NCI-H526 (cell line): ENCODE measurements around the gene PPP1R13B.
"Not testable (repeated sequence)": the region's sequence is repeated elsewhere in the genome, so short reads cannot be mapped to it uniquely, and the experiment has no call there.

Experiments
- DNase-seq, 2 experiments: peaks; one replicate each; lab custom pipeline; 2025; lab: John Stamatoyannopoulos, UW

PPP1R13B gene

GRCh38 chr14:103699261-103699661, 148.1 kb downstream of the PPP1R13B start:
- DNase-seq = no peak

GRCh38 chr14:103698380-103699260, 148.8 kb downstream of the PPP1R13B start:
- DNase-seq = peak; percentile 47 to 71

- no peak for DNase-seq
Observed at GRCh38 chr14:103697603-103698379, 149.6 kb downstream of the PPP1R13B start.

DNA sequence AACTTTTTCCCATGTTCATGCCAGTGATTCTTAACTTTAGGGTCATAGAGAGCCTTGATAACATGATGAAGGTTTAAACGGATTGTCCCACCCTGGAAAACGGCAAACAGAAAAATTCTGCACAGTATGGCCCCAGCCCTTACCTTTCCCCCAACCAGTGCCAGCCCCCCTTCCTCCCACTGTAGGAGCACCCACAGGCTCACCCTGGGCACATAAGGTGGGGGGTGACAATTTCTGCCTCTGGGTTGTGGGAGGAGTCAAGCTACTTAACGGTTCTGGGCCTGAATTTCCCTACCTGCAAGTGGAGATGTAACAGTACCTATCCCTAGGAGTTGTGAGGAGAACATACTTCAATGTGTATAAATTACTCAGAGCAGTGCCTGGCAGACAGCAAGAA, 150.2 kb downstream of the PPP1R13B start:
- DNase-seq = no peak

- no peak for DNase-seq
Observed at GRCh38 chr14:103696466-103697071, 150.8 kb downstream of the PPP1R13B start.

GRCh38 chr14:103696070-103696402, 151.3 kb downstream of the PPP1R13B start:
- DNase-seq = no peak

DNA sequence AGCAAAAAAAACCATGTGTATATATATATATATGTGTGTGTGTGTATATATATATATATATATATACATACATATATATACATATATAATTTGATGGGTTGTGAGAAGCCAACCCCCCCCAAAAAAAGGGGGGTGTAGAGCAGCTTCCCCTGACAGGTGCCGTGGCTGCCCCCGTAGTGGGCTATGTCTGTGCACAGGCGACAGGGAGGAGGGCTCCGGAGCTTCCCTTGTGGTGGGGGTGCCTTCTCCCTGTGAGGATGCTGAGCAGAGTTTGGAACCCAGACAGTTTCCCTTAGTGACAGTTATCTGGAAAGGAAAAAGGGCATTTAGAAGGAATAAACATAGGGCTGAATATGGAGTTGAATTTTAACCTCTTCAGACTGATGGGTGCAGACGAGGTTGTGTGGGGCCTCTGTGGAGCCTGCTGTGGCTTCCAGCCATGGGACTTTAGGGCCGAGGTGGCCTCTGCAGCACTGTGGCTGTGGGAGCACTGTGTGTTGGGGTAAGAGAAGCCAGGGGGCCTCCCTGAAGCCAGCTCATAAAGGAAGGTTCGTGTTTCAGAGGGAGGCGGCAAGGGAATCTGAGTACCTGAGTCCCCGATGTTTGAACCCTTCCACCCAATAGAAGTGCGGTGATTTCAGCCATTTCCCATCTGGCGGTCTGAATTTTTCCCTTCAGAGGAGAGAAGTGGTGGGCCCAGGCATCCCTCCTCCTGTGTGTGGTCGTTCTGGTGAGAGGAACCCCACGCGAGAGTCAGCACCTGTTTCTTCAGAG, 151.9 kb downstream of the PPP1R13B start:
- no peak for DNase-seq

DNA sequence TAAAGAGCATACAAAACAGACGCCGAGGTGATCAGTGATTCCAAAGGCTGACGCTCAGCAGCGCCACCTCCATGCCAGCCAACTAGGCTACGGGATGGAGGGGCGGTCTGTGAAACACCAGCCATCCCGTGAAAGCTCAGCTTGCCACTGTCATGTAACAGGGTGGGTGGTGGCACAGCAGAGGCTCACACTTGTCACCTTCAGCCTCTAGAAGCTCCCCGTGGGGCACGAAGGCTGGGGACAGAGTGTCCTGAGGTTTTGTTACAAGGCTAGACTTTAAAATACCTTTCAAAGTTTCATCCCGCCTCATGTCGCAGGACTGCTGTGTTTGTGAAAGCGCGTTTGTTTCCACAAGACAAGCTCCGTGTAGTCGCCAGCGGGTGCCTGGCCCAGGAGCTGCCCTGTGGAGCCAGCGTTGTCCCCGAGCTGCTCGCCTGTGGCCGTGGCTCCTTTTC, 152.8 kb downstream of the PPP1R13B start:
- no peak for DNase-seq

- DNase-seq = no peak
Observed at GRCh38 chr14:103693515-103693914, 153.9 kb downstream of the PPP1R13B start.

DNA sequence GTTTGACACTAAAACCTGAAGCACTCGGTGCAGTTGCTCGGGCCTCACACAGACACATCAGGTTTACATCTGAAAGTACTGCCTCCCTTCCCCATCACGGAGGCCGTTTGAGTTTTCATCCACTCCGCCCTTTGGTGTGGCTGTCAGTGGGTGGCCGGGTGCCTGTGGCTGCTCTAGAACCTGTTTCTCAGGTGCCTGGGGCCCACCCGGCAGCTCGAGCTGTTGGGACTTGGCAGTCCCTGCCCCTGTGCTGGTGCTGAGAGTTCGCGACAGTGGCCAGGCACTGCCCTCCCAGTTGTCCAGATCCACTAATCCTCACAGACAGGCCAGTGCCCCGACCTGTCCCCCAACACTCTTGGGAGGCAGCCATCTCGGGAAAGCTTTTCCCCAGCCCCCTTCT, 154.5 kb downstream of the PPP1R13B start:
- DNase-seq = no peak

DNA sequence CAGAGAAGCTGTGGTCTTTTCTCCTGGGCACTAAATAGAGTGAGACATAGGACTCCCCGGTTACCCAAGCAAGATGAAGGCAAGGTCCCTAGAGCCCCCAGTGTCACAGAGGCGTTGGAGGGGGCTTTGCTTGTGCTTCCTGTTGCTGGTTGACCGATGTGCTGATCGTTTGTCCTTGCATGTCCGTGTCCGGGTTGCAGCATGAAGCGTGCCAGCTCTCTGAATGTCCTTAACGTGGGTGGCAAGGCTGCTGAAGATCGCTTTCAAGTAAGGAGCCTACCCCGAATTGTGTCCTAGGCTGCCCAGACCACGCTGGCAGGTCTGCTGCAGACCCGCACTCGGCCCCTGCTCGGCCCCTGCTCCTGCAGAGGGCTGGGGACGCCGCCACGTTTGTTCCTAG, 155.2 kb downstream of the PPP1R13B start:
- DNase-seq = no peak

GRCh38 chr14:103691655-103692054, 155.7 kb downstream of the PPP1R13B start:
- not testable (repeated sequence) for DNase-seq

GRCh38 chr14:103690332-103690731, 157.0 kb downstream of the PPP1R13B start:
- no peak for DNase-seq

GRCh38 chr14:103688906-103689902, 158.2 kb downstream of the PPP1R13B start:
- peak in 1 of 2 experiments; percentile 28 for DNase-seq

DNA sequence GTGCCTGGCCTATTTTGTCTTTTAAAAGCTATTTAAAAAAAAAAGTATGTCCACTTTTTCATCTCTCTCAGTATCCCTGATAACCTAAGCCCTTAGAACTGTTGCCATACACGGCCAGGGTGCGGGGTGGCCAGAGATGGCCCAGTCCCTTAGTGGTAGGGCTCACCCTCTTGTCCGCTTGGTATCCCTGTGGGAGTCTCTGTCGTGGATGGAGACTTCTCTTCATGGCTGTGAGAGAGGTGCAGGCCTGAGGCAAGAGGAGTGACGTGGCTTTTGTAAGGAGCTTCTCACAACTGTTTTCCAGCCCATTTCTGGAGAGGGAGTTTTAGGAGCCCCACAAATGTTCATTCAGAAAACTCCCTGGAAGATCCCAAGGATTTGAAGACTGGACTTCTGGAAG, 158.9 kb downstream of the PPP1R13B start:
- DNase-seq = no peak

GRCh38 chr14:103687712-103688111, 159.7 kb downstream of the PPP1R13B start:
- DNase-seq = no peak

DNA sequence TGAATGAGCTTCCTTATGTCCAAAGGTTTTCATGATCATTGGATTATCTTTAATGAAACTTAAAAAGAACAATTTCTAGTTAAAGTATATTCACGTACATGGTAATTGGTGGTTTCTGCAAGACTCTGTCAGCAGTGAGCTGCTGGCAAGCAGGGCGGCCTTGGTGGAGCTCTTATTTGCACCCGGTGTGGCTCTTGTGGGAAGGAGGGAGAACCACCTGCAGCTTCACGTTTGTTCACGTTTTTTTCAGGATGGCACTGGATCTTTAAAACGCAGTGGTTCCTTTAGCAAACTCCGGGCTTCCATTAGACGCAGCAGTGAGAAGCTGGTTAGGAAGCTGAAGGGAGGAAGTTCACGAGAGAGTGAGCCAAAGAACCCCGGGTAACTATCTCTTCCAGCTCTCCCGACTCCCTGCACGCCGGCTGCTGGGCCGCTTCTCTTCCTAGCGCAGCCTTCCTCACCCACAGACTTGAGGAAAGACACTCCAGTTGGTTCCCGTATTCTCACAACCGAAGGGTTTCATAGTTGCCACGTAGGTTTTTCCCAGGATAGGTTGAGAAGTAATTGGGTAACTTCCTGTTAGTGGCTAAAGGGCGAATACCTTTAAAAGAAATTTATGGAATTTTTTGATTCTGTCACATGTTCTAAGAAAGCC, 160.4 kb downstream of the PPP1R13B start:
- no peak for DNase-seq

- DNase-seq = no peak
Observed at GRCh38 chr14:103685276-103686211, 161.8 kb downstream of the PPP1R13B start.

DNA sequence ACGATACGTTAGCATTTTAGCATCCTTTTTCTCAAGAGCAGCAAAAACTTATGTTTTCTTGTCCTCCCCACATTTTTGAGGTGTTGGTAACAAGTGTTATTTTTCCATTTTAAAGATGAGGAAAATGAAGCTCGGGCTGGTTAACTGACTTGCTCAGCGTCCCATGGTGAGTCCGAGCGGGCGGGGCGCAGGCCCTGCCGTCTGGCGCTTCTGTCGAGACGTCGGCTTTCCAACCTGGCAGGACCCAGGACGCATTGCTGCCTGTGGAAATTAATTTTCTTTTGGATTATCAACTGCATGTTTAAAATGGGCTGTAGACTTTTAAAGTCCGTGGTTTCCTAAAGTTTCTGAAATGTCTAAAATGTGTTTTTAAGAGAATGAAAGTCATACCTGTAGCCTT, 162.5 kb downstream of the PPP1R13B start:
- DNase-seq = no peak
